ENCODE results near the gene ZDHHC14. TPM values are rescaled to one million over a fixed set of nuclear protein-coding genes. Genes with fewer than 3 reads are reported as not detected.
"Not testable (repeated sequence)": the region's sequence is repeated elsewhere in the genome, so short reads cannot be mapped to it uniquely, and the experiment has no call there.

ZDHHC14 gene
- total RNA-seq, 1 donor from 2014 or later, result 6.5 TPM

DNA sequence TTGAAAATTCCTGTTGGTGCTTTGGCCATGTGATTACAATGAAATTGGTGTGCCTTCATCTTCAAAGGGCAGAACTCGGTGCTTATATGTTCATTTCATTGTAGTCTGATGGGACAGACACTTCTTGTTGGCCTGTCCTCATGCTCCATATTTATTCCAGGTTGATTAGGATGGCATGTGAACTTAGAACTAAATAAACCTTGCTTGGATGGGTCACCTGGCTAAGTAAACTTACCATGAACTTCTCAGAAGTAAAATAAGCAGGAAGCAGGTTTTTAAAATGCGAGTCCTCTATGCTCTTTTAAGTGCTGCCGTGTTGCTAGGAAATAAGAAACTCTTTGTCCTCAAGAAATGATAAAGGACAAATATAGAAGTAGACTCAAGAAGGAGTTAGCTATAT is 26.7 kb downstream of the ZDHHC14 start:
- no peak for DNase-seq

DNA sequence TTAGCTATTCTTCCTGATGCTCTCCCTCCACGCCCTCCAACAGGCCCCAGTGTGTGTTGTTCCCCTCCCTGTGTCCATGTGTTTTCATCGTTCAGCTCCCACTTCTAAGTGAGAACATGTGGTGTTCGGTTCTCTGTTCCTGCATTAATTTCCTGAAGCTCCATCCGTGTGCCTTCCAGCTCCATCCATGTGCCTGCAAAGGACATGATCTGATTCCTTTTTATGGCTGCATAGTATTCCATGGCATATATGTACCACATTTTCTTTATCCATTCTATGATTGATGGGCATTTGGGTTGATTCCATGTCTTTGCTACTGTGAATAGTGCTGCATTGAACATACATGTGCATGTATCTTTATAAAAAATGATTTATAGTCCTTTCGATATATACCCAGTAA is 27.4 kb downstream of the ZDHHC14 start:
- not testable (repeated sequence) for DNase-seq

DNA sequence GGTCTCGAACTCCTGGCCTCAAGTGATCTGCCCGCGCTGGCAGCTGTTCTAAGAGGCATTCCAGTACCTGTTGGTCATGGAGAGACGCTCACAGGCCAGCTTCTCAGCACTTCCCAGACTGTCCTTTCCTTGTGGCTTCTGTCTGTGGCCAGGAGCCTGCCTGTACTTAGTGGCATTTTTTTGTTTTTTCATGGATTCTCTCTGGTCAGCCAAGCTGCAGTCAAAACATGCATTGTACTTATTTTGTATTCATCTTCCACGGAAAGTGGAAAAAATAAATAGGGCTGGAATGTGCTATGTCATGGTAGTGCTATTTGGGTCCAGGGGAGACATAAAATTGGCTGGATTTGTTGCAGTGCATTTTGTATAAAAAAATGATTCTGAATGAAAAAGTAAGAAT is 29.1 kb downstream of the ZDHHC14 start:
- DNase-seq, result no peak

DNA sequence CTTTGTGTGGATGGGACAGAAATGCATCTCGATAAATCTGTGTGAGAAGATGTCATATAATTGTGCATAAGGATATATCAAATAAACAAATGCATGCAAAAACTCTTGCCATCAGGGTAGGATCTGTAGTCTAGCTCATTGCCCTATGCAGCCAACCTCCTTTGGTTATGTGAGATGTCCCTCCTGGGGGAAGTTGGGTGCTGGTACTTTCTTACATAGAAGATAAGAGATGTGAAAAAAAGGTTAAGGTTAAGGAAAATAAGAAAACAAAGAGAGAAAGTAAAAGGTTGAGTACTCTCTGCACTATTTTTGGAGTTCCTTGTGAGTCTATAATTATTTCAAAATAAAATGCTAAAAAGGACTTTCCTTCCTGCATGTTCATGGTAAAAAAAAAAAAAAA is 30.4 kb downstream of the ZDHHC14 start:
- no peak for DNase-seq

DNA sequence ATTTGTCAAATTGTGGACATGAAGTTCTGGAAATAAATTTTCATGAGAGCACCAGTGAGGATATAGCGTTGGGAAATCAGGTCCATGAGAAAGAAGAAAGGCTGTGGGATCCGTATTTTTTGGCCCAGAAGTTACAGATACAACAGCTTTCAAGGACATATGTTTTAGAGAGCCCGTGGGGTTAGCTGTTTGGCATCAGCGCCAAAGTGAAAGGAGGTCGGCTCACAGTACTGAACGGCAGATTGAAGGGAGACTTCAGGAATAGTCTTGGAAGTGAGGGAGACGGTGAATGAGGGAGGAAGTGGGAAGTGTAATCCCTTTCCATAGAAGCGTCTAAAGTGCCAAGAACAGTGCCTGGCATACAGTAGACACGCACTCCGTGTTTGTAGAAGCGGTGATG is 31.8 kb downstream of the ZDHHC14 start:
- DNase-seq, result no peak

DNA sequence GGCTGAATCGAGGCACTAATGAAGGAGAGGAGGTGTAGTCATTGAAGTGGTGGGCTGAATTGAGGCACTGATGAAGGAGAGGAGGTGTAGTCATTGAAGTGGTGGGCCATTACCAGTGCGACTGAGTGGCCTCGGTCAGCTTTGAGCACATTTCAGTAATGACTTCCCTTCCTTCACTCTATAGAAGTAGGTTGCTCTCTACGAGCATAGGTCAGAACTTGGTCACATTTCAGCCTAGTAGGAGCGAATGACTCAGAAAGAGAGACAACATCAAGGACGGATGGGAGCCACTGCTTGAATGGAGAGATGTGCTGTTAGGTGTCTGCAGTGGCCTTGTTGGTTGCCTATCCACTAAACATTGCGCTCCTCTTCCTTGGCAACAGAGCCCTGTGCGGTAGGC is 39.5 kb downstream of the ZDHHC14 start:
- DNase-seq, result no peak

DNA sequence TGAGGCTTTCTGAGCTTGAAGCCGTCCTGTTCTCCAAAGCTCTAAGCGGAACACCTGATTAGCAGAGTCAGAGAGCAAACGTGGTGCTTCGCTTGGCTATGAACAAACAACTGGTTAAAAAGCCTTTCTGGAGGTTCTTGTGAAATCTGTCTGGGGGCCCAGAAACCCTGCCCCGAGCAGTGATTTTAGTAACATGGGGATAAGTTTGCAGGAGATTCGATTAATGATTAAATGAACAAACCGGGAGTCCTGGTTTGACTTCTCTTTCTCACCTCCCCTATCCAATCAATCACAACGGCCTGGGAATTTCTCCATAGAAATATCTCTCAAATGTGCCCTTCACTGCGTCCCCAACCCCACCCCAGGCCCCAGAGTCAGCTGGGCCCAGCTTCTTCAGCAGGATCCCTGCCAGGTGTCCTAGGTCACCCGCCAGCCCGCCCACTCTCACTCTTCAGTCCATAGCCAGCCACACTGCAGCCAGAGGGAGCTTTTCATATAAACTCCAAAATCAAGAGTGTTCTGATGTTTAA is 43.6 kb downstream of the ZDHHC14 start:
- no peak for DNase-seq

DNA sequence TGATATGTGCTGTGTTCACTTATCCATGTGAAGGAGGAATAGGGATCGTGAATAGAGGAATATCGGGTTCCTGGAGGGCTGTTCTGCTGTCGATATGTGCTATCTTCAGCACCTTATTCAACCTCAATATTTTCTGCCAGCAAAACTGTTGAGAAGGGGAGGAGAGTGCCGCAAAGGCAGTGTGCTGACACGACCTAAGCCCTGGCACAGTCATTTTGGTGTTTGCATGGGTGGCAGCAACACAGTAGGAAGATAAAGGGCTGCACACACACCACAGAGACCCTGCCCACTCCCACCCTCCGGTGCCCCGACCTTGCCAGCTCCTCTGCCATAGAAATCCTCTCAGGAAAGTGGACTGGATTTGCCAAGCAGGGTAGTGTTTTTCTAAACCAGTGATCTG is 47.0 kb downstream of the ZDHHC14 start:
- no peak for DNase-seq

DNA sequence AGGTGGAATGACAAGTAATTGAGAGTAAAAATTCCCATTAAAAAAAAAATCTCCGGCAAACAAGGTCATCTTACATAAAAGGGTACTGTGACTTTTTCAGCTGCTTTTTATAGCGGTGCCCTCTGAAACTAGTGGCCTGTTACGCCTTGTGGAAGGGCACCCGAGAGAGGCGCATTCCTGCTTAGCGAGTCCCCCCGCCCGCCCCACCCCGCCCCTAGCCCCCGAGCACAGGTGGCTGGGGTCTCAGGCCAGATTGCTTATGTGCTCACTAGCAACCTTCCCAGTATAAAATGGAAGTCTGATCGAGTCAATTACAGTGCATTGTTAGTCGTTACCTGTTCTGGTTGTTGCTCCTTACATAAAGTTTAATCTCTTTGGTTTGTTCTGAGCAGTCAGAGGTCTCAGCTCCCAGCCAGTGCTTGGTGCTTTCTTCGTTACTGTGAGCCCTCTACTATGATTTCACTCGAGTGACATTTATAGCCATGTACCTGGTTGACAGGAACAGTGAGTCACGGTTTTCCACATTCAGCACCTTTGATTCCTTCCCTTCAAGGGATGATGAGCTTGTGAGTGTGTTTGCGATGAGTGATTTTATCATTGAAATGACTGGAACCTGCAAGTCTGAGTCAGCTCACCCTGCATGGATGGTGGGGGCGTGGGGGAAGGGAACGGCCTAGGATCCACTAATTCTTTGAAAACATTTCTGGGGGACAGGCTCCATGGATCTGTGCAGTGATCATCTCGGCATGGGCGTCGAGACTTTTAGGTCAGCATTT is 47.6 kb downstream of the ZDHHC14 start:
- no peak for DNase-seq

DNA sequence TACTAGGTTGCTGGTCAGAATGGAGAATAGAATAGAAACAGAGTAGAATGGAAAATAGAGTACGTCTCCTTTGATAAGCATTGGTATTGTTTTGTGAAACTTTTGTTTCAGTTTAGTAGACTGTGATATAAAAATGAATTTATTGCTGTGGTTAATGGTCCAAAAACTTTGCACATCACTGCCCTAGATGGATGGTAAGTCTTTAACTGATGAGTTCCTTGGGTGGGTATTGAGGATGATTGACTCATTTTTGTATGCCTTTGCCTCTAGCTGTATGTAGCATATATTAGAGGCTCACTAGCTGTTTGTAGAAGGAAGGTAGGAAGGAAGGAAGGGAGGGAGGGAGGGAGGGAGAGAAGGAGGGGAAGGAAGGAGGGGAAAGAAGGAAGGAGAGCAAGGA is 48.3 kb downstream of the ZDHHC14 start:
- no peak for DNase-seq

DNA sequence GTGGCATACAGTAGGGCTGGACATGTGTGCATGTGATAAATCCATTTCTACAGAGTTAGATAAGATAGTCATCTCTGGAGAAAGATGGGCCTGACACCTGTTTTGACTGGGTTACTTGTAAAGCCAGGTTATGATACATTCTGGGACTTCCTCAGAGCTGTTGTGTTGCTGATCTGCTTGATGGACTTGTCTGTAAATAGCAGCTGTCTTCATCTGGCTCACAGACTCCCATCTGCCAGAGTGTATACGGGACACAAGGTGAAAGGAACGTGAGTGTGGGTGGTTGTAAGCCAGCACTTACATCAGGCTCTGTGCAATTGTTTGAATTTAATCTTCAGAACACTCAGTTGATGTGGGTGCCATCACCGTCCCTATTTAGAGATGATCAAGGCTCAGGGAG is 49.8 kb downstream of the ZDHHC14 start:
- DNase-seq, result peak; percentile 29

DNA sequence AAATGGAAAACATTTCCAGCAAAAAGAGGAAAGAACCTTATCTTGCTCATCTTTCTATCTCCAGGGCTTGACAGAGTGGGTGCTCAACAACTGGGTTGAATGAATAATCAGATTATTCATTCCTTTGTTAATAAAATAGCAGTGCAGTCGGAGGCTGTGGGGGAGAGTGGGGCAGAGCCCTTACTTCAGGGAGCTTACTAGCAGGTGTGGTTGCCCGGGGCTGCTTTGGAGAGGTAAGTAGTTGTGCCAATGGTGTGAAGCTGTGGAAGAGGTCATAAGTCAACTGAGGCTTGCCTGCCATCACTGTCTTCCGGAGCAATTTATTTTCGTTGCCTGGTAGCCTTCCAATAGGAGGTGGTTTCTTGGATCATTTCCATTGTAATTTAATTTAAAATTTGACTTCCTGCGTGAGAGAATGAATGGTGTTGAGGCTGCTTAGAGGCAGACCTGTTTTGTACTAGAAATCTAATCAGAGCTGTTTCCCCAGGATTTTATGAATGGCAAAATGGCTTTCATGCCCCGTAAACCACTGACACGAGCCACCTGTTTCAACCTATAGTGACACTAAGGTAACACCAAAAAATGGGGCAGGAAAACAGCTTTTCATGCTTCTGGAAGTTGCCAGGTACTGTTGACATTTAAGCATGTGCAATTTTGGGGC is 51.4 kb downstream of the ZDHHC14 start:
- no peak for DNase-seq

DNA sequence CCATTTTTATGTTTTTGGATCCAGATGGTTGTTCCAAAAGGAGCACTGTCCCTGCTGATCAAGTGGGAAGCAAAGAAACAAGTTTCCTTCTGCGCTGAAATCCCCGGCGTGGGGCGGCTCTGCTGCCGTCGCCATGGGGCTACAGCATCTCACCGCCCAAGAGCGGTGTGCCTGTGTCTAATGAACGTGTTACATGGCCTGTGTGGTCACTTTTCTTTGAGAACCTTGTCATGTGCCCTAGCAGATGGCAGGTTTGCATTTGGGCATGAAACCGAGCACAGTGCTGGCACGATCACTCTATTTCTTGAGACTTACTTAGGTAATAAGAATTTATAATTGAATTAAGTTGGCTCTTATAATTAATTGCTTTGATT is 51.9 kb downstream of the ZDHHC14 start:
- DNase-seq, result no peak

DNA sequence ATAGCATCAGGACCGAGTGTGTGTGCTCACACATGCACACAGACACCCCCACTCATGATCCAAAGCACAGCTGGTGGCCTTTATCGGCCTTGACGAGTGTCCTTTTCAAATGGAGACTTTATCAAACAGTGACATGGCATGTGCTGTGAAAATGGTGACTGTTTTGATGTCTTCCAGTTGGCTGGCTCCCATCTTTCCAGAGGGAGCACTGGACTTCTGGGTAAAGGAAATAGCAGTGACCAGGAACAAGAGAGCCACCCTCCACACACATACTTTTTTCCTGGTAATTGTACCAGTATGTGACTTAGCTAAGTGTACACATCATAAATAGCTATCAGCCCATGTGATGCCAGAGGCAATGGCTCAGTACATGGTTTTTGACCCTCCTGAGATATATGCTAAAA is 52.7 kb downstream of the ZDHHC14 start:
- DNase-seq, result no peak

DNA sequence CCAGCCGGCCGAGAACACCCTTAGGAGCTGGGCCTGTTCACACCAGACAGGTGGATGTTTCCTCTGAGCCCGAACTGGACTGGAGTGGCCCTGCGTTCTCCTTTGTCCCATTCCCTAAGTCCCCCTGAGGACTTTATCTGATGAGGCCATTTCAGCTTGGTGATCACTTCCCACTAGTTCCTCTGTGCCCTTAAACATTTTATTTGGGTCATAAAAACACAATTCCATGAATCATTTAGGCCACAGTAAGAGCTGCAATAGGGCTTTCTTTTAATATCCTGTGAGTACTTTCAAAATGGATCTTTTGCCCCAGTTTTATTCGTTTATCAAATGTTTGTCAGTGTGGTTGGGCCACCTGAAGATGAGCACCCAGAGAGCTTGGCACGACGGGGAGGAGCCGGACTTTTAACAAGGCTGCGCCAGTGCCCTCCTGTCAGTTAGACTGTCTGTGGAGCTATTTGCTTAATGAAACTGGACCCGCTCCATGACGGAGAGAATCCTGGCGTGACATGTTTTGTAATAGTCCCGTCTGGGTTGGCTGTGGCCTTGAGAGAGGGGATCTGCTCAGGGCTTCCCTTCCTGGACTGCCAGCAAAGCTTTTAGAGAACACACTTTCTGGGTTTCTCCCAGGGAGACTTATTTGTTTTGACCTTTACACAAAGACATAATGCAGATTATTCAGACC is 53.5 kb downstream of the ZDHHC14 start:
- DNase-seq, result peak; percentile 71

DNA sequence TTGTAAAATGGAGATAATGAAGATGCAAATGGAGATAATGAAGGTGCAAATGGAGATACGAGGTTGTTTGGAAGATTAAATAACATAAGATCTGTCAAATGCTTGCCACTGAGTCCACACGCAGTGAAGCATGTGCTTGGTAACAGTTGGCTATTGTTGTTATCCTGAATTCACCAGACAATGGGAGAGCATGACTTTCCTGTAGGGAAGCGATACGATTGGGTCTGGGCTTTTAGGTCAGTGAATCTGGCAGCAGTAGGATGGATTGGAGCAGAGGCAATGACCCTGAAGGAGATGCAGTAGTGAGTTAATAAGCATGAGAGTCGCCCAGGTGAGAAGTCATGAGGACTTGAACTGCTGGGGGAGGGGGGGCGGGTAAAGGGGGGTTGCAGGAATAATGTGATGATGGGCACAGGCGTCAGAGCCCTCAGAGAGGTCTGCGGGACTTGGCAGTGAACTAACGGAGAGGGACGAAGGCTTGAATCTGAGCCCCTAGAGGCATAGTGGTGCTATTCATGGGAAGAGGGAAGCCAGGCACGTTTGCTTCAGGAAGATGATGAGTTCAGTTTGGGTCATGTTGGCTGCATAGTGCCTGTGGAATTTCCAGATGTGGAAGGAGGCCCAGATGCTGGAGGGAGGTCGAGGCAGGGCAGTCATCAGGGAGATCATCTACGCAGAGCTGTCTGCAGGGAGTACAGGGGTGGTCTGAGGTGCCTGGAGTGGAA is 55.4 kb downstream of the ZDHHC14 start:
- no peak for DNase-seq

DNA sequence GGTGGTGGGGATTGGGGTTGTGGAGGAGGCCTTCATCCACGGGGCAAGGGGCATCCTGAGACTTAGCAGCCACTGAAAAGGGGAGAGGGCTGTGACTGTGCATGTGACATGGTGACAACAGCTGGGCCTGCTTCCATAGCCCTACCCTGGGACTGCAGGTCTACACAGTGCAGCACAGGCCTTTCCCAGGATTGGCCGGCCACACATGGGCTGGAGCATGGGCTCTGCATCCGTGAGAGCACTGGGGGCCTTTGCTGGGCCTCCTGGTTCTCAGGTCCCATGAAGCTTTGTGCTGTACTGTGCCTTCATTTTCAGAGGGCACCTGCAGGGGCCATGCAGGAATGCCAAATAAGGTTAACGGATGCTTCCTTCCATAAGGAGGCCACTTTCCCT is 56.0 kb downstream of the ZDHHC14 start:
- DNase-seq, result no peak

DNA sequence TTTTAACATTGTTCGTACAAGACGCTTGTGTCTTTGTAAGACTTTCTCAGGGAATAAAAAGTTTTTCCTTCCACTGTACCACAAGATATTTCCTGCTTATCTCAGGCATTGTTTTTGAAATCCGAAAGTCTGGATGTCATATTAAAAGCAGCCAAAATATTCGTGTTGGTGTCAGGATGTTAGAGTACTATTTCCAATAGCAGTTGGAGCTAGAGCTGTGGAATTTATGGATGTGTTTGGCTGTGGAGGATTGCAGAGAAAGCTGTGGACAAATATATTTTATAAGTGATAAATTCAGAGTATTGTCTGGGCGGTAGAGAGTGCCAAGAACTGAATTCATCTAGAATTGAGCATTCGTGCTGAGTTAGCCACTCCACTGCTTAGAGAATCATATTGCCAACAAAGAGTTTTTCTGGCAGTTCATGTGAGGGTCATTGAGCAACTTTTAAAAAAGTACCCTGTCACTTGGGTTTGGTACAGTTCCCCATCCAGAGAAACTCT is 57.7 kb downstream of the ZDHHC14 start:
- no peak for DNase-seq

DNA sequence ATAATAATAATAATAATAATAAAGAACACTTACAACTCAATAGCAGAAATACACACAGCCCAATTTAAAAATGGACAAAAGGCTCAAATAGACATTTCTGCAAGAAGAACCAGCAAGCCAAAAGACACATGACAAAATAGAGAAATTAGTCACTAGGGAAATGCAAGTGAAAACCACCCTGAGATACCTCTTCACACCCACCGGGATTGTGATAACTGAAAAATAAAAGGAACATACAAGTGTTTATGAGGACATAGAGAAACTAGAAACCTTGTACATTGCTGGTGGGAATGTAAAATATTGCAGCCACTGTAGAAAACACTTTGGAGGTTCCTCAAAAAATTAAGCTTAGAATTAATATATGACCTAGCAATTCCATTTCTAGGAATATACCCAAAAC is 59.2 kb downstream of the ZDHHC14 start:
- DNase-seq, result no peak

DNA sequence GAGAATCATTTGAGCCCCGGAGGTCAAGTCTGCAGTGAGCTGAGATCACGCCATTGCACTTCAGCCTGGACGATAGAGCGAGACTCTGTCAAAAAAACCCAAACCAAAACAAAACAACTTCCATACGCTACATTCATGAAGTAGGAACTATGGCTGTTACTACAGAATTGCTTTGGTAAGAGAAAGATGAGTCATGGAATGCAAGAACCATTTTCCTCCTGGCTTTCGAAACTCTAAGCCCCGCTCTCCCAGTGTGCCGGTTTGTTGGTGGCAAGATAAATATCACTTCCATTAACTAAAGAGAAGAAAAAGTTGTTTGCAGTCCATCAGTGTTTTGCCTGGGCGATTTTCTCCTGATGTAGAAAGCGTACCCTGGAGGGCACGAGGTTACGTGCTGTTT is 61.3 kb downstream of the ZDHHC14 start:
- no peak for DNase-seq

DNA sequence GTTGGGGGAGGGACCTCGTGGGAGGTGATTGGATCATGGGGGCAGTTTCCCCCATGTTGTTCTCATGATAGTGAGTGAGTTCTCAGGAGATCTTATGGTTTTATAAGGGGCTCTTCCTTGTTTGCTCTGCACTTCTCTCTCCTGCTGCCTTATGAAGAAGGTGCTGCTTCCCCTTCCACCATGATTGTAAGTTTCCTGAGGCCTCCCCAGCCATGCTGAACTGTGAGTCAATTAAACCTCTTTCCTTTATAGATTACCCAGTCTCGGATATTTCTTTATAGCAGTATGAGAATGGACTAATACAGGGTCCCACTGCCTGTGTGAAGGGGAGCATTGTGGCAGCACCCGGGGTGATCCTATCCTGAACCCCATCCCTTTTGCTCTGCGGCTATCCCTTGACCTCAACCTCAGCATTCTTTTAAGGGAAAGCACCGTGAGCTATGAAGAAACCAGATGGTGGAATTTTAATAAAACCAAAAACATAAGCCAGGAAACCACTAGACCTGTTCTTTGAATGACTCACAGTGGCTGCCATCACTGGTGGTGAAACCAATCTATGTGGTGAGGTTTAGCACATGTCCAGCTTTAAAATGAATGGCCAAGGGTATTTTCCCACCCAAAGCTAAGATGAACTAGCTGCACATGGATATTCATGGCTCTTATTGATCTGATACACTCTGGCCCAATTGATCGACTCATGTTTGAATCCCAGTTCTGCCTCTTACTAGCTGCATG is 62.2 kb downstream of the ZDHHC14 start:
- no peak for DNase-seq

All from tongue (tissue), 2 donors.